Stimulated activated CD4-positive, alpha-beta T cell treated with anti-CD3 and anti-CD28 coated beads, Interleukin-2, amount 100 ng/mL, for 48 hours (primary cell): ENCODE measurements around the gene ENTPD1.
"Not testable (repeated sequence)": the region's sequence is repeated elsewhere in the genome, so short reads cannot be mapped to it uniquely, and the experiment has no call there.

Source experiments
- DNase-seq, 2 donors: peaks; one replicate each; pipeline ENCODE4 v3.0.0-alpha.2; 2020

ENTPD1 gene

GRCh38 chr10:95873139-95873538 lies 117.2 kb downstream of the ENTPD1 start:
- DNase-seq, result no peak

- DNase-seq, result no peak
These were observed 117.7 kb downstream of the ENTPD1 start for GRCh38 chr10:95873651-95874050.

DNA sequence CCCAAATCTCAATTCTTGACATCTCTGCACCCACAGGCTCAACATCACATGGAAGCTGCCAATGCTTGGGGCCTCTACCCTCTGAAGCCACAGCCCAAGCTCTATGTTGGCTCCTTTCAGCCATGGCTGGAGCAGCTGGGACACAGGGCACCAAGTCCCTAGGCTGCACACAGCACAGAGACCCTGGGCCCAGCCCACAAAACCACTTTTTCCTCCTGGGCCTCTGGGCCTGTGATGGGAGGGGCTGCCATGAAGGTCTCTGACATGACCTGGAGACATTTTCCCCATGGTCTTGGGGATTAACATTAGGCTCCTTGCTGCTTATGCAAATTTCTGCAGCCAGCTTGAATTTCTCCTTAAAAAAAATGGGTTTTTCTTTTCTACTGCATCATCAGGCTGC lies 118.8 kb downstream of the ENTPD1 start:
- DNase-seq, result not testable (repeated sequence)

DNA sequence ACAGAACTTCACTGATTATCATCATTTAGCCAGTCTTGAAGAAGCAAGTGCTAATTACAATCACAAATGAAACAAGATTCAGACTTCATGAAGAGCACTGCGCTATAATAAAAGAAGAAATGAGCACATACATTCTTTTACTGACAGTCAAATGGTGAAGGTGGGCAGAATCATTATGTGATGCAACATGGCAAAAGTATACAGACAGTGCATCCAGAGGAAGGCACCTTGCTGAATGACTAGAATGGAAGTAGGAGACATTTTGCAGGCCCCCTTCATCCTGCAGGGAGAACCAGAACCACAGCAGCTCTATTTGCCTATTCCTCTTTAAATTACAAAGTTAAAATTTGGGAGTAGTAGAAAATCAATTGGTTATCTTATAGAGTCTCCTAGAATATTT lies 120.8 kb downstream of the ENTPD1 start:
- DNase-seq, result no peak

GRCh38 chr10:95877881-95878280 lies 121.9 kb downstream of the ENTPD1 start:
- DNase-seq, result no peak

GRCh38 chr10:95880704-95881103 lies 124.7 kb downstream of the ENTPD1 start:
- DNase-seq, result no peak

- no peak for DNase-seq
These were observed 125.4 kb downstream of the ENTPD1 start for GRCh38 chr10:95881316-95881715.

DNA sequence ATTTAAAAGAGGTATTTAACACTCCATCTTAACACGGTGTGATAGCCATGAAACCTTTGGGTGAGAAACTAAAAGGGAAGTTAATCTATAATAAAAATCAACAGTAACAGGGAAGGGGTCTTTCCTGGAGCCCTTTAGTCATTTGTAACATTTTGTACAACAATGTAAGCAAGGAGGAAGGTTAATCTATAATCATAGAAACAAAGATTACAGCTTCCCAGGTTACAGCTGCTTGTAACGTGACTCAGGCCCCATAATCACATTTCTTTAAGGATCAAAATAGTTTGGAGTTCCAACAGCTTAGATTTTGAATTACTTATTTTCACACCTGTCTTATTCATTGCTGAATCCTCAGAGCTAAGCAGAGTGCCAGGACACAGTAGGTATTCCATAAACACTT lies 133.9 kb downstream of the ENTPD1 start:
- DNase-seq, result no peak

- no peak for DNase-seq
These were observed 140.3 kb downstream of the ENTPD1 start for GRCh38 chr10:95896071-95896850.

DNA sequence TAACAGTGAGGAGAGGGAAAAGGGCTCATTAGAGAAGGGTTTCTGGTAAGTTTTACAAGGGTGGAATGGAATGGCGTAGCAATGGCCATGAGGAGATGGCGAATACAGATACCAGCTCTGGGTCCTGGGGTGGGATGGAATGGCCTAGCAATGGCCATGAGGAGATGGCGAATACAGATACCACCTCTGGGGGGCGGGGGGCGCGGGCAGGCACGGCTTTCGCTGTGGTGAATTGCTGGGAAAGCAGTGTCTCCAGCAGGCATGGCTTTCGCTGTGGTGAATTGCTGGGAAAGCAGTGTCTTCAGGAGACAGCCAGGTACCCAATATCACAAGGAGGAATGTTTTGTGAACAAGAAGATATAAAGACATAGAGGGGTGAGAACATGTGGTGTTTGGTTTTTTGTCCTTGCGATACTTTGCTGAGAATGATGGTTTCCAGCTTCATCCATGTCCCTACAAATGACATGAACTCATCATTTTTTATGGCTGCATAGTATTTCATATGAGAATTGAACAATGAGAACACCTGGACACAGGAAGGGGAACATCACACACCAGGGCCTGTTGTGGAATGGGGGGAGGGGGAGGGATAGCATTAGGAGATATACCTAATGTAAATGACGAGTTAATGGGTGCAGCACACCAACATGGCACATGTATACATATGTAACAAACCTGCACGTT lies 150.1 kb downstream of the ENTPD1 start:
- not testable (repeated sequence) for DNase-seq

- DNase-seq, result peak; percentile 32 to 37
These were observed 150.9 kb downstream of the ENTPD1 start for GRCh38 chr10:95906677-95907455.

DNA sequence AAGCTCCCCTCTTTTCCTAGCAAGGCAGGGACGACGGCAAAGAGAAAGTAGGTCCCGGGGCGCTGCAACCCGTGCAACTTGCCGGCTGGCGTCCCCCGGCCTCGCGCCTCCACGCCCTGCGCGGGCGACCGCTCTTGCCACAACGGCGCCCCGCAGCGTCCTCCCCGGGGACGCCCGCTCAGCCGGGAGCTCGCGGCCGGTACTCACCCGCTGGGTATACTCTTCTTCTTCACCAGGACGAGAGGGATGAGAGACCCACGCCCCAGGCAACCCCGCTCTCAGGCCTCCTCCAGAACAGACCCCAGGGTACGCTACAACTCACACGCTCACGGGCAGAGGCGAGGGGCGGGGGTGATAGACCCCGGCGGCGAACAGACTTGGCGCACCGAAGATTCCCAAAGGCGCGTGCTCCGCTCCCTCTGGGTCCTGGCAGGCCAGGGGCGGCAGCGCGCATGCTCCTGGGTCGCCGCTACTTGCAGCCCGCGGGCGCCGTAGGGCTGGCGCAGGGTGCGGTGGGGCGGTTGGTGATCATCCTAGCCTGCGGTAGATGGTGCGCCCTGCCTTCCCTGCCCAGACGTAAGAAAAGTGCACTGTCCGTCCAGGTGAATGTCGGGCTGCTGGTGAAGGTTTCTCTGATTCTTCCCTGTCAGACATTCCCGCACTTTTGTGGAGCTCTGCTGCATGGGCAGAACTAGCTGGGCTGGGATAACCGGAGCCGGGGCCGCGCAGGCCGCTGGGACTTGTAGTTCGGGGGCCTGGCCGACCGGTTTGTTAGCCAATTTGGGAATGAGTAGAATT lies 151.7 kb downstream of the ENTPD1 start, which contains the start of gene CC2D2B:
CC2D2B (plus strand) TSS at position 520 of the 798 bp plus-strand sequence. CDS start 3,349 bp downstream, outside the sequence.
- DNase-seq, result peak; percentile 64

GRCh38 chr10:95908450-95908849 lies 152.5 kb downstream of the ENTPD1 start:
- DNase-seq, result no peak

GRCh38 chr10:95909561-95909960 lies 153.6 kb downstream of the ENTPD1 start:
- DNase-seq, result no peak

DNA sequence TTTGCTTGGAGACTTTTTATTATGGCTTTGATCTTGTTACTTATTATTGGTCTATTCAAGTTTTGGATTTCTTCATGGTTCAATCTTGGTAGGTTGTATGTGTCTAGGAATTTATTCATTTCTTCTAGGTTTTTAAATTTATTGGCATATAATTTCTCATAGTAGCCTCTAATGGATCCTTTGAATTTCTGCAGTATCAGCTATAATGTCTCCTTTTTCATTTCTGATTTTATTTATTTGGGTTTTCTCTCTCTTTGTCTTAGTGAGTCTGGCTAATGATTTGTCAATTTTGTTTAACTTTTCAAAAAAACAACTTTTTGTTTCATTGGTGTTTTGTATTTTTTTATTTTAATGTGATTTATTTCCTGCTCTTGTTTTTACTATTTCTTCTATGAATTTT lies 160.1 kb downstream of the ENTPD1 start:
- not testable (repeated sequence) for DNase-seq
